NB4 (cell line): ENCODE measurements around the gene UTP25.

ENCODE experiments used
- CTCF ChIP-seq: IDR thresholded peaks from one replicate; pipeline ENCODE4 v1.5.1; 2012; ENCODE audit warnings: low read depth, low read length
- POLR2A ChIP-seq: IDR thresholded peaks from 2 replicates; pipeline ENCODE4 v1.6.1; 2011; ENCODE audit warnings: mild to moderate bottlenecking; ENCODE audit not compliant: insufficient read length; ENCODE audit errors: extremely low read depth
- TF ChIP-seq, protein P1 (sequence below): IDR thresholded peaks from 2 replicates; pipeline ENCODE4 v1.6.1; 2011; ENCODE audit warnings: low read depth, low read length

DNA sequence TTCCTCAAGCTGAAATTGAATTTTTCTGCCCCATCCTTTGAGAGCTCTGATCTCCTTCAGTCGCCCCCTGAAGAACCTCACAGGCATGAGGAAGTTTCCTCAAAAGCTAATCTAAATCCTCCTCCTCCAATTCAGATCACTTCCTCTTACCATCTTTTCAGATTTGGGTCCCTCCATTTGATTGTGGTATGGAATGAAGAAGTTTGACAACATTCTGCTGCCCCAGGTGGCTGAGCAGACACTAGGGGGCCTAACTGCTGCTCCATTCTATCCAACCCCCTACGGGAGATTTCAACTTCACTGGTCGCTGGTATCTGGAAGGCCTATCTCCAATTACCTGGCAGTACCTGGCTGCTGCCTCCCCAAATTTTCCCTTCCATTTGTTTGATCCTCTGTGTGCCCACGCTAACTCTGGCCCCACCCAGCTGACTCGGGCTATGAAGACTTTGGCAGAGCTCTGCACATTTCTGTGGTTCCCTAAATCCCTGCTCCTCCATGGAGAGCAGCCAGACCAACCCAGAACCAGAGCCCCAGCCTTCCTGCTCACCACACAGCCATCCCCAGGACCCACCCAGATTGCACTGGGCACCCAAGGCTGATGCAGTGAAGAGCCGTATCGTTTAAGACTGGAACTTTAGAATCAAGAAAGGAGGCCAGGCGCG lies 29.7 kb upstream of the UTP25 start:
- TF ChIP-seq CTCF (no peak), POLR2A (no peak)
- TF ChIP-seq, protein P1, sequence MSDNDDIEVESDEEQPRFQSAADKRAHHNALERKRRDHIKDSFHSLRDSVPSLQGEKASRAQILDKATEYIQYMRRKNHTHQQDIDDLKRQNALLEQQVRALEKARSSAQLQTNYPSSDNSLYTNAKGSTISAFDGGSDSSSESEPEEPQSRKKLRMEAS = no peak
